HEK293 (cell line): ENCODE results near the gene RPS6KC1.

Experiments
- MZF1 ChIP-seq: fragments of 450-650 bp; formaldehyde crosslinking; IDR thresholded peaks from 2 replicates; pipeline ENCODE4 v1.5.1; 2017; ENCODE audit warnings: missing biosample characterization, missing genetic modification characterization, borderline replicate concordance
- TRIM28 ChIP-seq: IDR thresholded peaks from 2 replicates; pipeline ENCODE4 v1.6.1; 2011; ENCODE audit warnings: low read length, control low read depth, borderline replicate concordance
- ZFP37 ChIP-seq: fragments of 450-650 bp; formaldehyde crosslinking; IDR thresholded peaks from 2 replicates; pipeline ENCODE4 v1.5.1; 2016; ENCODE audit warnings: missing biosample characterization, missing genetic modification characterization
- ZNF121 ChIP-seq: fragments of 450-650 bp; formaldehyde crosslinking; IDR thresholded peaks from 2 replicates; pipeline ENCODE4 v1.5.1; 2016; ENCODE audit warnings: missing biosample characterization, missing genetic modification characterization
- ZNF138 ChIP-seq: fragments of 450-650 bp; formaldehyde crosslinking; IDR thresholded peaks from 2 replicates; pipeline ENCODE4 v1.5.1; 2016; ENCODE audit warnings: missing biosample characterization, missing genetic modification characterization, borderline replicate concordance
- ZNF530 ChIP-seq: fragments of 450-650 bp; formaldehyde crosslinking; IDR thresholded peaks from 2 replicates; pipeline ENCODE4 v1.5.1; 2016; ENCODE audit warnings: low read depth, missing biosample characterization, missing genetic modification characterization
- TF ChIP-seq, protein P1 (sequence below): fragments of 450-650 bp; formaldehyde crosslinking; IDR thresholded peaks from 2 replicates; pipeline ENCODE4 v1.5.1; 2016; ENCODE audit warnings: missing biosample characterization, missing genetic modification characterization
- TF ChIP-seq, protein P2 (sequence below): fragments of 450-650 bp; formaldehyde crosslinking; IDR thresholded peaks from 2 replicates; pipeline ENCODE4 v1.5.1; 2016; ENCODE audit warnings: missing biosample characterization, missing genetic modification characterization

DNA sequence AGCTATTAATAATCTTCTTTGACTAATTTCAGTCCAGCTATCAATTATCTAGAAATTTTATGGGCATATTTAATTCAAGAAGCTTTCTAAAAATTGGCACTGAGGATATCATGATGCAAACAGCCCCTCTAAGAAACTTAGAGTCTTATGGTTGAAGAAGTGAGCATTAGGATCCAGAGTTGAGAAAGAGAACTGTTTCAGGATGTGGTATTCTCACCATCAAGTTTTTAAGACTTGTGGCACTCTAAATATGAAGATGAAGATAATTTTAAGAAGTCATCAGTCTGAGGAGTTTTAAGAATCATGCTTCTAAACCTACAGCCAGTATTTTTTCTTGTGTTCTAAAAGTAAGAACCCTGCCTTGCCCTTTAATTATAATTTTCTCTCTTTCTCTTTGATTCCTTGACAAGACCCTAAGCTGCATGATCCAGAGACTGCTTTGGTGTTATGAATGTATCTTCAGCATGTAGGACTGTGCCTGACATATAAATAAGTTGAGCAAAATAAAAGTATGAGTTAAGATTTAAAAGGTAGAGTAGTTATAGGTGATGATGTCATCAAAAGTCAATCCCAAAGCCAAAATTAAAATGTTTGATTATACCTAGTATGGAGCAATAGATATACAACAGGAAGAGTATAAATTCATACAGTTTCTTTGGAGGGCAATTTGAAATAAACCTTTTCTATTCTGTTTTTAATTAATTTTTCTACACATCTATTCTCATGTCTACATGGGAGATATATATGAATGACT is 39.1 kb downstream of the RPS6KC1 start:
- TF ChIP-seq, protein P1, sequence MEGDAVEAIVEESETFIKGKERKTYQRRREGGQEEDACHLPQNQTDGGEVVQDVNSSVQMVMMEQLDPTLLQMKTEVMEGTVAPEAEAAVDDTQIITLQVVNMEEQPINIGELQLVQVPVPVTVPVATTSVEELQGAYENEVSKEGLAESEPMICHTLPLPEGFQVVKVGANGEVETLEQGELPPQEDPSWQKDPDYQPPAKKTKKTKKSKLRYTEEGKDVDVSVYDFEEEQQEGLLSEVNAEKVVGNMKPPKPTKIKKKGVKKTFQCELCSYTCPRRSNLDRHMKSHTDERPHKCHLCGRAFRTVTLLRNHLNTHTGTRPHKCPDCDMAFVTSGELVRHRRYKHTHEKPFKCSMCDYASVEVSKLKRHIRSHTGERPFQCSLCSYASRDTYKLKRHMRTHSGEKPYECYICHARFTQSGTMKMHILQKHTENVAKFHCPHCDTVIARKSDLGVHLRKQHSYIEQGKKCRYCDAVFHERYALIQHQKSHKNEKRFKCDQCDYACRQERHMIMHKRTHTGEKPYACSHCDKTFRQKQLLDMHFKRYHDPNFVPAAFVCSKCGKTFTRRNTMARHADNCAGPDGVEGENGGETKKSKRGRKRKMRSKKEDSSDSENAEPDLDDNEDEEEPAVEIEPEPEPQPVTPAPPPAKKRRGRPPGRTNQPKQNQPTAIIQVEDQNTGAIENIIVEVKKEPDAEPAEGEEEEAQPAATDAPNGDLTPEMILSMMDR = no peak
- TF ChIP-seq ZNF138 (tag by site-specific recombination) (no peak), MZF1 (tag by site-specific recombination) (no peak), ZFP37 (no peak), TRIM28 (no peak), ZNF530 (tag by site-specific recombination) (no peak), ZNF121 (tag by site-specific recombination) (no peak)
- TF ChIP-seq, protein P2, sequence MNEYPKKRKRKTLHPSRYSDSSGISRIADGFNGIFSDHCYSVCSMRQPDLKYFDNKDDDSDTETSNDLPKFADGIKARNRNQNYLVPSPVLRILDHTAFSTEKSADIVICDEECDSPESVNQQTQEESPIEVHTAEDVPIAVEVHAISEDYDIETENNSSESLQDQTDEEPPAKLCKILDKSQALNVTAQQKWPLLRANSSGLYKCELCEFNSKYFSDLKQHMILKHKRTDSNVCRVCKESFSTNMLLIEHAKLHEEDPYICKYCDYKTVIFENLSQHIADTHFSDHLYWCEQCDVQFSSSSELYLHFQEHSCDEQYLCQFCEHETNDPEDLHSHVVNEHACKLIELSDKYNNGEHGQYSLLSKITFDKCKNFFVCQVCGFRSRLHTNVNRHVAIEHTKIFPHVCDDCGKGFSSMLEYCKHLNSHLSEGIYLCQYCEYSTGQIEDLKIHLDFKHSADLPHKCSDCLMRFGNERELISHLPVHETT (tag by site-specific recombination) = no peak
